Fibroblast of lung (primary cell): ENCODE measurements around the gene NKAIN2.

Experiments used
- EZH2 ChIP-seq: IDR thresholded peaks from 2 replicates; pipeline ENCODE4 v1.5.1; 2012; ENCODE audit warnings: low read length, control low read depth, mild to moderate bottlenecking; ENCODE audit errors: missing control alignments
- TF ChIP-seq, protein P1 (sequence below), 2 donors: IDR thresholded peaks in 1 of 2; conservative IDR thresholded peaks in 1 of 2; 1 replicate in 1 of 2; 2 replicates in 1 of 2; pipeline ENCODE4 v1.5.1; 2011 to 2012; ENCODE audit warnings: low read length in 2 of 2, control low read depth in 1 of 2, inconsistent platforms in 1 of 2, low read depth in 1 of 2, mild to moderate bottlenecking in 1 of 2

DNA sequence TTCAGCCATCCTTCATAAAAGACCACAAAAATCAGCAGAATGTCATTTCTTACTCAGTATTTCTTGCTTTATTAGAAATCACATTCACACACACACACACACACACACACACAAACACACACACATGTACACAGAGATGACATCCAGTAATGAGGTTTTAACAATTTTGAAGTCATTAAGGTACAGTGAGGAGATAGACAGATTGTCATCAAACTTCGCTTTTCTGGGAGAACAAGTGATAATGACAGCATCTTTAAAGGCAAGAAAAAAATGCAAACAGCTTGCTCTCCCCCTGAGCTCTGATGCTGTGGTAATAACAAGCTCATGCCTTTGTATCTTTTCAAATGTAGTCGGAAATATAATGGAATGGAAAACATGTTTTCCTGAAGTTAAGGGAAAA lies 974.2 kb downstream of the NKAIN2 start:
- no peak for TF ChIP-seq EZH2
- TF ChIP-seq, protein P1, sequence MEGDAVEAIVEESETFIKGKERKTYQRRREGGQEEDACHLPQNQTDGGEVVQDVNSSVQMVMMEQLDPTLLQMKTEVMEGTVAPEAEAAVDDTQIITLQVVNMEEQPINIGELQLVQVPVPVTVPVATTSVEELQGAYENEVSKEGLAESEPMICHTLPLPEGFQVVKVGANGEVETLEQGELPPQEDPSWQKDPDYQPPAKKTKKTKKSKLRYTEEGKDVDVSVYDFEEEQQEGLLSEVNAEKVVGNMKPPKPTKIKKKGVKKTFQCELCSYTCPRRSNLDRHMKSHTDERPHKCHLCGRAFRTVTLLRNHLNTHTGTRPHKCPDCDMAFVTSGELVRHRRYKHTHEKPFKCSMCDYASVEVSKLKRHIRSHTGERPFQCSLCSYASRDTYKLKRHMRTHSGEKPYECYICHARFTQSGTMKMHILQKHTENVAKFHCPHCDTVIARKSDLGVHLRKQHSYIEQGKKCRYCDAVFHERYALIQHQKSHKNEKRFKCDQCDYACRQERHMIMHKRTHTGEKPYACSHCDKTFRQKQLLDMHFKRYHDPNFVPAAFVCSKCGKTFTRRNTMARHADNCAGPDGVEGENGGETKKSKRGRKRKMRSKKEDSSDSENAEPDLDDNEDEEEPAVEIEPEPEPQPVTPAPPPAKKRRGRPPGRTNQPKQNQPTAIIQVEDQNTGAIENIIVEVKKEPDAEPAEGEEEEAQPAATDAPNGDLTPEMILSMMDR (conservative IDR thresholded peaks at IDR 0.05 in 1 of 2, IDR thresholded peaks at IDR 0.05 in 1 of 2; ENCODE audit: low read depth in 1 of 2, low read length in 2 of 2) = no peak
